K562 (cell line): ENCODE measurements around the gene GJB6. TPM values are rescaled to one million over a fixed set of nuclear protein-coding genes. Genes with fewer than 3 reads are reported as not detected.

Source experiments
- BACH1 ChIP-seq: fragments of 200-800 bp; sonication (Bioruptor generic); IDR thresholded peaks from 2 replicates; pipeline ENCODE4 v1.6.1; 2016; ENCODE audit warnings: missing genetic modification characterization, missing compliant biosample characterization
- CTCFL ChIP-seq: IDR thresholded peaks from 2 replicates; pipeline ENCODE4 v1.6.1; 2011; ENCODE audit warnings: borderline replicate concordance, low read depth, mild to moderate bottlenecking, moderate library complexity, low read length; ENCODE audit not compliant: insufficient read depth, poor library complexity, severe bottlenecking
- CXXC5 ChIP-seq: fragments of 250-450 bp; sonication (Bioruptor Pico); IDR thresholded peaks from 2 replicates; pipeline ENCODE4 v1.8.0; 2022; ENCODE audit warnings: inconsistent platforms, mild to moderate bottlenecking, moderate library complexity
- E2F6 ChIP-seq, 2 experiments: IDR thresholded peaks; 2 replicates each; pipeline ENCODE4 v1.6.1; 2011; ENCODE audit warnings: borderline replicate concordance in 1 of 2, control low read depth in 1 of 2, low read depth in 1 of 2, low read length in 1 of 2, mild to moderate bottlenecking in 1 of 2, mixed read lengths in 1 of 2, moderate library complexity in 1 of 2; ENCODE audit not compliant: insufficient read depth in 1 of 2, insufficient read length in 1 of 2, poor library complexity in 1 of 2, severe bottlenecking in 1 of 2; ENCODE audit errors: extremely low read depth in 1 of 2
- ESRRA ChIP-seq: fragments of 450-650 bp; IDR thresholded peaks from 2 replicates; pipeline ENCODE4 v1.6.1; 2014; ENCODE audit warnings: low read depth, mild to moderate bottlenecking, moderate library complexity, borderline replicate concordance
- FOXA3 ChIP-seq, 2 experiments: fragments of 450-650 bp in 1 of 2; sonication (generic) in 1 of 2; formaldehyde crosslinking; IDR thresholded peaks in 1 of 2; conservative IDR thresholded peaks in 1 of 2; 2 replicates each; pipeline versions ENCODE4 v1.4.0 to v1.8.0; 2020 to 2022; ENCODE audit warnings: mild to moderate bottlenecking in 2 of 2, missing genetic modification reagents in 1 of 2
- HOMEZ ChIP-seq: fragments of 250-450 bp; sonication (Bioruptor Pico); IDR thresholded peaks from 2 replicates; pipeline ENCODE4 v1.4.0; 2020; ENCODE audit warnings: mild to moderate bottlenecking, moderate library complexity
- KAT8 ChIP-seq: fragments of 450-650 bp; IDR thresholded peaks from 2 replicates; pipeline ENCODE4 v1.6.1; 2016; ENCODE audit warnings: low read depth, mild to moderate bottlenecking
- MLLT1 ChIP-seq, 2 experiments: fragments of 450-650 bp; IDR thresholded peaks; 2 replicates each; pipeline ENCODE4 v1.6.1; 2016
- NR2C2 ChIP-seq, 2 experiments: fragments of 200-800 bp in 1 of 2; sonication (Bioruptor generic) in 1 of 2; sonication (generic) in 1 of 2; formaldehyde crosslinking in 1 of 2; IDR thresholded peaks; 2 replicates each; pipeline versions ENCODE4 v1.6.1 to v1.8.0; 2016 to 2022; ENCODE audit warnings: mild to moderate bottlenecking in 1 of 2, missing compliant biosample characterization in 1 of 2, missing genetic modification characterization in 1 of 2, missing genetic modification reagents in 1 of 2
- RUNX1 ChIP-seq: sonication (generic); IDR thresholded peaks from 2 replicates; pipeline ENCODE4 v1.6.1; 2016; ENCODE audit warnings: antibody characterized with exemption, low read depth
- SMAD1 ChIP-seq: fragments of 150-350 bp; IDR thresholded peaks from 2 replicates; pipeline ENCODE4 v1.6.1; 2014; ENCODE audit warnings: low read length, low read depth; ENCODE audit not compliant: partially characterized antibody
- TCF3 ChIP-seq: sonication (generic); formaldehyde crosslinking; IDR thresholded peaks from 2 replicates; pipeline ENCODE4 v1.4.0; 2020; ENCODE audit warnings: mild to moderate bottlenecking, missing genetic modification reagents
- TFAP4 ChIP-seq: sonication (generic); formaldehyde crosslinking; IDR thresholded peaks from 2 replicates; pipeline ENCODE4 v1.8.0; 2022; ENCODE audit warnings: missing genetic modification reagents, mild to moderate bottlenecking, moderate library complexity, borderline replicate concordance
- ZBED1 ChIP-seq: IDR thresholded peaks from 2 replicates; pipeline ENCODE4 v1.6.1; 2014
- ZC3H8 ChIP-seq: fragments of 450-650 bp; IDR thresholded peaks from 2 replicates; pipeline ENCODE4 v1.6.1; 2017
- ZNF24 ChIP-seq: fragments of 450-650 bp; IDR thresholded peaks from 2 replicates; pipeline ENCODE4 v1.6.1; 2016
- ZNF696 ChIP-seq: fragments of 250-450 bp; sonication (Bioruptor Pico); conservative IDR thresholded peaks from 2 replicates; pipeline ENCODE4 v1.4.0; 2020; ENCODE audit warnings: mild to moderate bottlenecking, moderate library complexity
- polyA plus RNA-seq, 8 experiments: library from polyadenylated mRNA; depleted of rRNA in 4 of 8; stranded (reverse) in 5 of 8; unstranded in 3 of 8; fragments of >200 nt; fragmentation: Nextera tagmentation in 2 of 8; fragmentation: Illumina TruSeq in 1 of 8; extraction: Ambion mirVana in 2 of 8; extraction: Trizol in 1 of 8; gene quantifications; 2 replicates each; pipeline versions ENCODE4 v1.2.1 to v1.2.3, GENCODE V29; 2011 to 2014; ENCODE audit warnings: inconsistent platforms in 1 of 8, missing spikeins in 1 of 8
- total RNA-seq, 7 experiments: library from RNA; depleted of rRNA in 6 of 7; stranded (reverse); fragments of >200 nt in 6 of 7; fragmentation: Illumina TruSeq in 2 of 7; extraction: Trizol in 2 of 7; gene quantifications; 2 replicates each; pipeline versions ENCODE4 v1.2.1 to v1.2.3, GENCODE V29; 2011 to 2021; ENCODE audit warnings: low replicate concordance in 1 of 7

GJB6 gene
- total and polyA plus RNA-seq, 9 of the 15 experiments (the other 6 are each of a cell fraction or from before 2014, with no cell fraction given) = not detected

GRCh38 chr13:20188667-20189553 is 43.2 kb downstream of the GJB6 start (continued):
- TF ChIP-seq TFAP4 (CRISPR knock-in tag) (peak; percentile 91), CXXC5 (CRISPR knock-in tag) (no peak), HOMEZ (no peak), ZNF24 (0 out of 2 replicates have a peak, but pooled peaks have one; percentile 36), NR2C2 (CRISPR knock-in tag; IDR thresholded peaks at IDR 0.05) (no peak), NR2C2 (tag; IDR thresholded peaks at IDR 0.05) (0 out of 2 replicates have a peak, but pooled peaks have one; percentile 21), ZNF696 (CRISPR knock-in tag) (no peak), ESRRA (0 out of 2 replicates have a peak, but pooled peaks have one; percentile 32), ZBED1 (no peak), BACH1 (no peak), E2F6 (IDR thresholded peaks at IDR 0.05; ENCODE audit: borderline replicate concordance in 1 of 2, extremely low read depth in 1 of 2, insufficient read depth in 1 of 2, insufficient read length in 1 of 2, low read depth in 1 of 2, low read length in 1 of 2, poor library complexity in 1 of 2, severe bottlenecking in 1 of 2) (peak in 1 of 2 experiments; percentile 68), MLLT1 (IDR thresholded peaks at IDR 0.05) (no peak), CTCFL (no peak), ZC3H8 (no peak), TCF3 (no peak), KAT8 (no peak), RUNX1 (no peak), FOXA3 (CRISPR knock-in tag; conservative IDR thresholded peaks at IDR 0.05 in 1 of 2, IDR thresholded peaks at IDR 0.05 in 1 of 2) (no peak), SMAD1 (no peak)
